NCI-H1048 (cell line): ENCODE data around the gene ATG13.

Experiments
- DNase-seq: peaks from one replicate; lab custom pipeline; 2025; lab: John Stamatoyannopoulos, UW

Gene ATG13

GRCh38 chr11:46607516-46607915, 9.8 kb upstream of the ATG13 start:
- no peak for DNase-seq

- no peak for DNase-seq
These were observed 8.0 kb upstream of the ATG13 start for GRCh38 chr11:46609386-46609785.

- DNase-seq: no peak
These were observed 5.6 kb upstream of the ATG13 start for GRCh38 chr11:46611526-46612304.

- no peak for DNase-seq
These were observed 5.0 kb upstream of the ATG13 start for GRCh38 chr11:46612326-46612725.

- DNase-seq: no peak
These were observed 1.6 kb upstream of the ATG13 start for GRCh38 chr11:46615756-46616155.

GRCh38 chr11:46616551-46617133, 711 bp upstream of the ATG13 start:
- DNase-seq: no peak

- DNase-seq: no peak
These were observed 590 bp downstream of the ATG13 start for GRCh38 chr11:46617972-46618314.

- no peak for DNase-seq
These were observed 1.5 kb downstream of the ATG13 start for GRCh38 chr11:46618837-46619236.

- no peak for DNase-seq
These were observed 8.1 kb downstream of the ATG13 start for GRCh38 chr11:46625406-46625805.

GRCh38 chr11:46628961-46629360, 11.6 kb downstream of the ATG13 start:
- no peak for DNase-seq

GRCh38 chr11:46630237-46630636, 12.9 kb downstream of the ATG13 start:
- no peak for DNase-seq

GRCh38 chr11:46631676-46632075, 14.3 kb downstream of the ATG13 start:
- no peak for DNase-seq

GRCh38 chr11:46632502-46632901, 15.1 kb downstream of the ATG13 start:
- DNase-seq: no peak

- DNase-seq: no peak
These were observed 16.2 kb downstream of the ATG13 start for GRCh38 chr11:46633291-46634217.

GRCh38 chr11:46635557-46636139, 18.3 kb downstream of the ATG13 start:
- DNase-seq: no peak

- no peak for DNase-seq
These were observed 20.2 kb downstream of the ATG13 start for GRCh38 chr11:46637546-46637945.

- no peak for DNase-seq
These were observed 22.0 kb downstream of the ATG13 start for GRCh38 chr11:46639197-46639839.

GRCh38 chr11:46640036-46640788, 22.9 kb downstream of the ATG13 start:
- no peak for DNase-seq

GRCh38 chr11:46641639-46642038, 24.3 kb downstream of the ATG13 start:
- DNase-seq: no peak

- DNase-seq: no peak
These were observed 25.4 kb downstream of the ATG13 start for GRCh38 chr11:46642627-46643335.

GRCh38 chr11:46643531-46643930, 26.2 kb downstream of the ATG13 start:
- DNase-seq: no peak
